Stimulated activated CD4-positive, alpha-beta T cell treated with anti-CD3 and anti-CD28 coated beads, Interleukin-4, amount 100 ng/mL, for 24 hours (primary cell): ENCODE data around the gene FASTKD1.

Experiments used
- DNase-seq: peaks from one replicate; pipeline ENCODE4 v3.0.0-alpha.2; 2020

Gene FASTKD1

DNA sequence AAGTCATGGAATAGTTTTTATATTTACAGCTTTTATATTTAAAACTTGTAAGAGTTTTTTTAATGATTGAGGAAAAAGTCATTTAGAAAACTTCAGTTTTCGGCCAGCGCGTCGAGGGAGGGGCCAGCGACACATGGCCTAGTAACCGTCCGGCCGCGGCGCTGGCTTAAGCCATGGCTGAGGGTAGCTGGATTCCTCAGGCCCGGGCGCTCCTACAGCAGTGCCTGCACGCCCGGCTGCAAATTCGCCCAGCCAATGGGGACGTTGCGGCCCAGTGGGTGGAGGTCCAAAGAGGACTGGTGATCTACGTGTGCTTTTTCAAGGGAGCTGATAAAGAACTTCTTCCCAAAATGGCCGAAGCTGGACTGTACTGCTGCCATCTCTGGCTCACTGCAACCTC, 69.0 kb downstream of the FASTKD1 start:
- no peak for DNase-seq

DNA sequence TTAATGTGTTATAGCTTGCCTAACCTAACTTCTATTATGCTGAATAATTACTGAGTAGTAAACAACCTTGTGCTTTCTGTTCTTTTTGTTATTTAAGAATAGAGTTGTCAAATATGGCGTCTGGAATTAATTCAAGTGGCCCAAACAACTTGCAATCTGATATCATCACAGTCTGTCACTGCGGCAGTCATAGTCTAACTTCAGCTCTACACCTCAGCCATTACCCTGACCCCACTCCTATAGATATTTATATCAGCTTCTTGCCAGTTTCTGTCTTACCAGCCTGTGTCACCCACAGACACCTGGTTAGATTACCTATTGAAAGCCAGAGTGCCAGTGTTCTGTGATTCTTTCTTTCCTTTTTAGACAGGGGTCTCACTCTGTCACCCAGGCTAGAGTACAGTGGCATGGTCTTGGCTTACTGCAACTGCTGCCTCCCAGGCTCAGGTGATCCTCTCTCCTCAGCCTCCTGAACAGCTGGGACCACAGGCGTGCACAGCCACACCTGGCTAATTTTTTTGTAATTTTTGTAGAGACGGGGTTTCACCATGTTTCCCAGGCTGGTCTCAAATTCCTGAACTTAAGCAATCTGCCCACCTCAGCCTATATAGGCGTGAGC, 78.2 kb downstream of the FASTKD1 start:
- no peak for DNase-seq

DNA sequence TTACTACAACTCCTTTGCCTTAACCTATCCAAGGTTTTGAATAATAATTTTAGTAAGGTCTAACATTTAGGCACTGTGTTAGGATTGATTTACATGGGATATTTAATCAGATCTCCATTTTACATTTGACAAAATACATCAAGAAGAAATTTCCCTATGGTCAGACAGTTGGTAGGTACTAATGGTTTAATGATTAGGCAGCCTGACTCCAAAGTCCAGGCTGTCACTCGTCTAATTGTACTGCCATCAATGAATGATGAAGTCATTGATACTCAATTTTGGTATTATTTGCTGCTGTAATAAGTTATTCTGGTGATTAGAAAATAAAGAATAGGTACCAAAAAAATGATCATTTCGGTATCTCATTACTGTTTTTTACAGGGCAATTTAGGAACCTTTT, 80.3 kb downstream of the FASTKD1 start:
- DNase-seq, result no peak

GRCh38 chr2:169491378-169491777, 82.3 kb downstream of the FASTKD1 start:
- DNase-seq, result no peak

GRCh38 chr2:169490834-169491233, 82.8 kb downstream of the FASTKD1 start:
- DNase-seq, result no peak

GRCh38 chr2:169486487-169486886, 87.2 kb downstream of the FASTKD1 start:
- no peak for DNase-seq

GRCh38 chr2:169485650-169486138, 88.0 kb downstream of the FASTKD1 start:
- no peak for DNase-seq

GRCh38 chr2:169480079-169480465, 93.6 kb downstream of the FASTKD1 start:
- no peak for DNase-seq
